H1 (cell line): ENCODE results near the gene ARHGAP42. TPM values are rescaled to one million over a fixed set of nuclear protein-coding genes. Genes with fewer than 3 reads are reported as not detected.

Experiments used
- CTCF ChIA-PET: fragments of 300-600 bp; sonication (Branson Sonifier 250); formaldehyde crosslinking; loops from one replicate; lab custom pipeline; 2021; ENCODE audit not compliant: partially characterized antibody; lab: Charles Lee
- POLR2A ChIA-PET: fragments of 300-600 bp; sonication (Branson Sonifier 250); formaldehyde crosslinking; loops from one replicate; lab custom pipeline; 2021; ENCODE audit warnings: inconsistent platforms; ENCODE audit not compliant: partially characterized antibody; lab: Charles Lee
- DNase-seq, 2 experiments: peaks; one replicate each; pipeline versions ENCODE4 v3.0.0 to v3.0.0-alpha.2; 2010 to 2022; ENCODE audit warnings: low spot score in 2 of 2, low read depth in 1 of 2, mixed read lengths in 1 of 2
- FAIRE-seq: peaks from 2 replicates; lab custom pipeline; 2011; peaks lifted over from hg19 to GRCh38; lab: Jason Lieb, UNC
- H2AFZ ChIP-seq: 2 replicates; pipeline ENCODE4 v1.8.1; 2012; ENCODE audit warnings: low read length, inconsistent platforms
- H2AK5ac ChIP-seq: 2 replicates; pipeline ENCODE4 v1.6.1; 2013; ENCODE audit warnings: low read depth, low read length
- H2BK120ac ChIP-seq: replicated peaks from 2 replicates; pipeline ENCODE3; 2013; ENCODE audit warnings: low read depth, low read length, inconsistent platforms
- H2BK12ac ChIP-seq: 2 replicates; pipeline ENCODE4 v1.6.1; 2013; ENCODE audit warnings: low read depth, low read length
- H2BK15ac ChIP-seq: 2 replicates; pipeline ENCODE4 v1.6.1; 2013; ENCODE audit warnings: low read length
- H2BK20ac ChIP-seq: 2 replicates; pipeline ENCODE4 v1.6.1; 2013; ENCODE audit warnings: low read length
- H2BK5ac ChIP-seq: 2 replicates; pipeline ENCODE4 v1.6.1; 2013; ENCODE audit warnings: low read depth, low read length
- H3K14ac ChIP-seq: 2 replicates; pipeline ENCODE4 v1.6.1; 2013; ENCODE audit warnings: inconsistent platforms; ENCODE audit not compliant: insufficient read length
- H3K18ac ChIP-seq: 2 replicates; pipeline ENCODE4 v1.6.1; 2013; ENCODE audit warnings: low read length; ENCODE audit errors: extremely low read depth
- H3K23ac ChIP-seq: 2 replicates; pipeline ENCODE4 v1.6.1; 2013; ENCODE audit warnings: inconsistent platforms; ENCODE audit not compliant: insufficient read length
- H3K23me2 ChIP-seq: 2 replicates; pipeline ENCODE4 v1.6.1; 2013; ENCODE audit warnings: low read depth, low read length
- H3K27ac ChIP-seq: 2 replicates; pipeline ENCODE4 v1.6.1; 2011; ENCODE audit warnings: low read depth, low read length, inconsistent platforms
- H3K27me3 ChIP-seq, 4 experiments: replicated peaks in 1 of 4; 1 replicate in 1 of 4; 2 replicates in 3 of 4; pipeline versions ENCODE4 v1.6.1 to v1.8.1; 2011 to 2013; ENCODE audit warnings: low read length in 3 of 4, mild to moderate bottlenecking in 3 of 4, inconsistent platforms in 2 of 4, mixed read lengths in 2 of 4, moderate library complexity in 1 of 4; ENCODE audit not compliant: control insufficient read depth in 3 of 4, insufficient read depth in 3 of 4; ENCODE audit errors: extremely low read depth in 1 of 4
- H3K36me3 ChIP-seq, 4 experiments: 2 replicates each; pipeline versions ENCODE4 v1.6.1 to v1.8.1; 2011 to 2013; ENCODE audit warnings: mild to moderate bottlenecking in 4 of 4, low read length in 3 of 4, moderate library complexity in 2 of 4, control low read depth in 1 of 4, inconsistent platforms in 1 of 4; ENCODE audit not compliant: insufficient read depth in 4 of 4, control insufficient read depth in 2 of 4
- H3K4ac ChIP-seq: replicated peaks from 2 replicates; pipeline ENCODE3; 2013; ENCODE audit warnings: low read length, low read depth, mixed read lengths, inconsistent platforms; ENCODE audit not compliant: insufficient read length
- H3K4me1 ChIP-seq, 4 experiments: replicated peaks in 1 of 4; 1 replicate in 1 of 4; 2 replicates in 3 of 4; pipeline versions ENCODE4 v1.6.1 to v1.8.1; 2011 to 2013; ENCODE audit warnings: low read length in 3 of 4, inconsistent platforms in 2 of 4, mixed read lengths in 1 of 4; ENCODE audit not compliant: insufficient read depth in 4 of 4, control insufficient read depth in 3 of 4
- H3K4me2 ChIP-seq, 2 experiments: 2 replicates each; pipeline versions ENCODE4 v1.6.1 to v1.8.1; 2011 to 2013; ENCODE audit warnings: low read depth in 2 of 2, low read length in 2 of 2, control low read depth in 1 of 2, inconsistent platforms in 1 of 2, mild to moderate bottlenecking in 1 of 2; ENCODE audit not compliant: insufficient read depth in 1 of 2
- H3K4me3 ChIP-seq, 4 experiments: fragments of 200-600, 300-600 bp in 1 of 4; sonication (generic), shearing (Covaris generic), sonication (Bioruptor Twin) in 1 of 4; 2 replicates each; pipeline versions ENCODE4 v1.5.1 to v1.8.1; 2011 to 2016; ENCODE audit warnings: low read length in 4 of 4, low read depth in 3 of 4, control low read depth in 2 of 4, inconsistent platforms in 2 of 4, mild to moderate bottlenecking in 2 of 4, mixed read lengths in 1 of 4, moderate library complexity in 1 of 4; ENCODE audit not compliant: insufficient read depth in 2 of 4; ENCODE audit errors: extremely low read depth in 1 of 4
- H3K56ac ChIP-seq: replicated peaks from 2 replicates; pipeline ENCODE3; 2013; ENCODE audit warnings: low read depth, mild to moderate bottlenecking, mixed read lengths, low read length, inconsistent platforms; ENCODE audit not compliant: insufficient read length
- H3K79me1 ChIP-seq: 2 replicates; pipeline ENCODE4 v1.6.1; 2013; ENCODE audit warnings: low read depth, low read length, control low read depth
- H3K79me2 ChIP-seq, 2 experiments: 2 replicates each; pipeline versions ENCODE4 v1.6.1 to v1.8.1; 2012 to 2013; ENCODE audit warnings: low read length in 2 of 2, mild to moderate bottlenecking in 2 of 2, inconsistent platforms in 1 of 2; ENCODE audit not compliant: insufficient read depth in 2 of 2, control insufficient read depth in 1 of 2
- H3K9ac ChIP-seq, 4 experiments: replicated peaks in 1 of 4; 1 replicate in 1 of 4; 2 replicates in 3 of 4; pipeline versions ENCODE4 v1.6.1 to v1.8.1; 2011 to 2013; ENCODE audit warnings: low read depth in 3 of 4, low read length in 3 of 4, control low read depth in 2 of 4, mild to moderate bottlenecking in 2 of 4, moderate library complexity in 2 of 4, inconsistent platforms in 1 of 4; ENCODE audit errors: extremely low read depth in 1 of 4
- H3K9me3 ChIP-seq, 2 experiments: 2 replicates each; pipeline versions ENCODE4 v1.6.1 to v1.8.1; 2012 to 2013; ENCODE audit warnings: mild to moderate bottlenecking in 2 of 2, moderate library complexity in 2 of 2, control low read depth in 1 of 2, inconsistent platforms in 1 of 2, low read depth in 1 of 2, low read length in 1 of 2, mixed read lengths in 1 of 2; ENCODE audit not compliant: insufficient read depth in 2 of 2
- H4K20me1 ChIP-seq, 2 experiments: replicated peaks in 1 of 2; 2 replicates each; pipeline versions ENCODE3 to v1.8.1; 2011 to 2013; ENCODE audit warnings: inconsistent platforms in 2 of 2, low read length in 2 of 2, mild to moderate bottlenecking in 1 of 2; ENCODE audit not compliant: insufficient read depth in 2 of 2, control insufficient read depth in 1 of 2
- H4K5ac ChIP-seq: 2 replicates; pipeline ENCODE4 v1.6.1; 2013; ENCODE audit warnings: low read length, low read depth, mixed read lengths, inconsistent platforms; ENCODE audit not compliant: insufficient read length
- H4K8ac ChIP-seq: 2 replicates; pipeline ENCODE4 v1.8.0; 2013; ENCODE audit warnings: mild to moderate bottlenecking, moderate library complexity, low read length, inconsistent platforms; ENCODE audit not compliant: insufficient read depth; ENCODE audit errors: extremely low read depth
- H4K91ac ChIP-seq: replicated peaks from 2 replicates; pipeline ENCODE3; 2013; ENCODE audit warnings: low read length, mixed read lengths, inconsistent platforms; ENCODE audit not compliant: insufficient read length
- CBX8 ChIP-seq: fragments of 300-800, 300-1000 bp; sonication (generic); IDR thresholded peaks from 2 replicates; pipeline ENCODE4 v1.7.1; 2016; ENCODE audit warnings: low read depth, low read length, borderline replicate concordance
- EGR1 ChIP-seq: IDR thresholded peaks from 2 replicates; pipeline ENCODE4 v1.6.1; 2011; ENCODE audit warnings: low read depth, low read length, borderline replicate concordance
- GABPA ChIP-seq: IDR thresholded peaks from 2 replicates; pipeline ENCODE4 v1.6.1; 2011; ENCODE audit warnings: mild to moderate bottlenecking, low read length, moderate library complexity, borderline replicate concordance; ENCODE audit not compliant: insufficient read depth
- RFX5 ChIP-seq: IDR thresholded peaks from 2 replicates; pipeline ENCODE4 v1.6.1; 2011; ENCODE audit warnings: low read depth, low read length, improper control_type of control experiment, borderline replicate concordance
- SIRT6 ChIP-seq: IDR thresholded peaks from one replicate; pipeline ENCODE4 v1.7.1; 2012; ENCODE audit warnings: low read length, inconsistent platforms
- SIX5 ChIP-seq: IDR thresholded peaks from 2 replicates; pipeline ENCODE4 v1.6.1; 2011; ENCODE audit warnings: mild to moderate bottlenecking, low read depth, low read length
- WGBS, 2 experiments: shearing (Covaris generic) in 1 of 2; methylation state at CpG; one replicate each; pipeline versions ENCODE4 v1.1.6 to v1.1.7; 2013 to 2015; ENCODE audit warnings: low lambda C conversion rate in 2 of 2, mixed read lengths in 2 of 2, inconsistent platforms in 1 of 2, low coverage in 1 of 2, missing lambda C conversion rate in 1 of 2; ENCODE audit not compliant: insufficient replicate concordance in 2 of 2, insufficient coverage in 1 of 2, insufficient read length in 1 of 2; ENCODE audit errors: extremely low coverage in 1 of 2, missing lambda C conversion rate in 1 of 2; 5-methylcytosine and 5-hydroxymethylcytosine counted together
- polyA plus RNA-seq, 7 experiments: library from polyadenylated mRNA; depleted of rRNA in 3 of 7; stranded (reverse) in 5 of 7; unstranded in 2 of 7; fragments of >200 nt in 5 of 7; fragments of 200-250 nt in 2 of 7; gene quantifications; 1 replicate in 5 of 7; 2 replicates in 1 of 7; 4 replicates in 1 of 7; pipeline versions ENCODE4 v1.2.1 to v1.2.3, GENCODE V29; 2011 to 2013; ENCODE audit warnings: missing spikeins in 2 of 7, mixed read lengths in 2 of 7
- total RNA-seq: library from RNA; stranded (reverse); fragmentation: NEBNext Ultra II Directional; extraction: Animal tissue kit (Norgen Biotek cat#: 25700); gene quantifications from 2 replicates; pipeline ENCODE4 v1.2.1, GENCODE V29; 2021

Gene ARHGAP42
- total and polyA plus RNA-seq, 2 of the 8 experiments (the other 6 are each of a cell fraction or from before 2014, with no cell fraction given): 22.2 to 33.5 TPM

- Histone ChIP-seq H3K23ac (no peak overlapping the region), H2BK5ac (no peak overlapping the region), H3K14ac (no peak overlapping the region), H3K4me2 (no peak overlapping the region), H2AK5ac (no peak overlapping the region; the same call in 1 of the 2 replicates), H4K8ac (no peak overlapping the region), H2BK120ac (no peak overlapping the region), H3K56ac (no peak overlapping the region), H3K9me3 (no peaks in the 10 kb centered on the region), H2AFZ (no peak overlapping the region), H2BK20ac (no peak overlapping the region), H3K4ac (no peak overlapping the region), H4K5ac (no peak overlapping the region), H3K4me1 (peaks cover 0 to 4% (median 2%) of the 10 kb centered on the region in 4 experiments; a peak in 2 of 7 replicates), H3K9ac (no peak overlapping the region), H3K79me2 (no peaks in the 10 kb centered on the region; a peak in 1 of 4 replicates), H3K4me3 (no peak overlapping the region), H3K18ac (no peak overlapping the region), H3K36me3 (peaks cover 0 to 7% (median 3%) of the 10 kb centered on the region in 4 experiments; a peak in 3 of 8 replicates), H2BK12ac (no peak overlapping the region), H4K20me1 (no peaks in the 10 kb centered on the region), H2BK15ac (no peak overlapping the region), H3K79me1 (no peaks in the 10 kb centered on the region), H4K91ac (no peak overlapping the region), H3K23me2 (no peaks in the 10 kb centered on the region; the same call in 1 of the 2 replicates), H3K27me3 (no peaks in the 10 kb centered on the region), H3K27ac (no peak overlapping the region)
- DNase-seq: no peak
- FAIRE-seq: no peak
- ChIA-PET POLR2A (interaction anchor here (0.7 to 2.0 kb wide), 2 partner anchors 10 to 46 kb away, joined by 3 to 7 read pairs; no protein-coding TSS in a partner anchor), CTCF (interaction anchor here (1.0 to 1.8 kb wide), 3 partner anchors 76 to 90 kb away, joined by 3 to 5 read pairs (median 3); no protein-coding TSS in a partner anchor)
- WGBS, 2 experiments: 85% methylated on average over 3 of the region's 3 CpGs; no CpG with 5 or more reads in 1 of the 2 experiments
- TF ChIP-seq SIRT6 (no peak), SIX5 (no peak), RFX5 (no peak), CBX8 (no peak), EGR1 (no peak), GABPA (no peak)
Measured at GRCh38 chr11:100774859-100775258, 87.8 kb downstream of the ARHGAP42 start.
